NCI-H2107 treated with DMSO at 0.1 percent for 48 hours (cell line): ENCODE data around the gene GPR25.

Experiments used
- DNase-seq: peaks from one replicate; lab custom pipeline; 2025; ENCODE audit not compliant: unreplicated experiment; lab: John Stamatoyannopoulos, UW

The GPR25 gene

DNA sequence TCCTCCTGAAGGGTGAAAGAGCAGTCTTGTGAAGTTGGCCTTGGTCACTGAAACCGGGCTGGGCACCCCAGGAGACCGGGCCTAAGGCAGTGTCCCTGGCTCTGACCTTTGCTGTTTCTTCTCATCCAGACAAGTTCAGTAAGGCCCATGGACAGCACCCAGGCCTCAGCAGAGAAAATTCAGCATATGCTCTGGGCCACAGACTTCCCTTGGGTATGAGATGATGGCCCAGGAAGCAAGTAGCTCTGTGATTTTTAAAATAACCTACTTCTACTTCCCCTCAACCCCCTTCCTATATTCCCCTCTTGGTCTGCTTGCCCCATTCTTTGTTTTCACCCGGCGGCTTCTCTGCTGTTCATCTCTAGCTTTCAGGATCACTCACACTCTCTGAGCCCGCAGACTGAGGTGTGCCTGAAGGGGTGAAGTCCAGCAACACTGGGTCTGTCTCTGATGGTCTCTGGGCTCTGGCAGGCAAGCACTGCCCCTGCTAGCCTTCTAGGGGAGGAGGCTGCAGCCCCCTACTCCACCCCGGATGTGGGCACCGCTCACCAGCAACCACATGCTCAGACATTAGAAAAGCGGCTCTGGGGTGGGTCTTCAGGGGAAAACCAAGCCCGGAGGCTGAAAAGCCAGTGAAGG, 2.9 kb upstream of the GPR25 start:
- no peak for DNase-seq

DNA sequence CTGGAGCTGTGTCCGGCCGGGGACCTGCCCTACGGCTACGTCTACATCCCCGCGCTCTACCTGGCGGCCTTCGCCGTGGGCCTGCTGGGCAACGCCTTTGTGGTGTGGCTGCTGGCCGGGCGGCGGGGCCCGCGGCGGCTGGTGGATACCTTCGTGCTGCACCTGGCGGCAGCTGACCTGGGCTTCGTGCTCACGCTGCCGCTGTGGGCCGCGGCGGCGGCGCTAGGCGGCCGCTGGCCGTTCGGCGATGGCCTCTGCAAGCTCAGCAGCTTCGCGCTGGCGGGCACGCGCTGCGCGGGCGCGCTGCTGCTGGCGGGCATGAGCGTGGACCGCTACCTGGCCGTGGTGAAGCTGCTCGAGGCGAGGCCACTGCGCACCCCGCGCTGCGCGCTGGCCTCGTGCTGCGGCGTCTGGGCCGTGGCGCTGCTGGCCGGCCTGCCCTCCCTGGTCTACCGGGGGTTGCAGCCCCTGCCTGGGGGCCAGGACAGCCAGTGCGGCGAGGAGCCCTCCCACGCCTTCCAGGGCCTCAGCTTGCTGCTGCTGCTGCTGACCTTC, 412 bp downstream of the GPR25 start:
- no peak for DNase-seq

DNA sequence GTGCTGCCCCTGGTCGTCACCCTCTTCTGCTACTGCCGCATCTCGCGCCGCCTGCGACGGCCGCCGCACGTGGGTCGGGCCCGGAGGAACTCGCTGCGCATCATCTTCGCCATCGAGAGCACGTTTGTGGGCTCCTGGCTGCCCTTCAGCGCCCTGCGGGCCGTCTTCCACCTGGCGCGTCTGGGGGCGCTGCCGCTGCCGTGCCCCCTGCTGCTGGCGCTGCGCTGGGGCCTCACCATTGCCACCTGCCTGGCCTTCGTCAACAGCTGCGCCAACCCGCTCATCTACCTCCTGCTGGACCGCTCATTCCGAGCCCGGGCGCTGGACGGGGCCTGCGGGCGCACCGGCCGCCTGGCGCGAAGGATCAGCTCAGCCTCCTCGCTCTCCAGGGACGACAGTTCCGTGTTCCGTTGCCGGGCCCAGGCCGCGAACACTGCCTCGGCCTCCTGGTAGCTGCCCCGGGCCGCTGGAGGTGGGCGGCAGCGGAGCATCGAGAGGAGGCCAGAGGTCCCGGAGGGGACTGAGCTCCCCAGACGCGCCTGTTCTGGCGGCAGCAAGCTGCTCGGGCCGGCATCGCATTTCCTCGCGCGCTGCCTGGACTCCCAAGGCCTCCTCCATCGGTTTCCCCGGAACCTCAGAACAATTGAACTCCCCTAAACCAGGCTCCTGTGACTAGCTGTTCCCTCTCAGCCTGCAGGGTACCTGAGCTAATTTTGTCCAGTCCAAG, 1.1 kb downstream of the GPR25 start:
- DNase-seq: no peak

DNA sequence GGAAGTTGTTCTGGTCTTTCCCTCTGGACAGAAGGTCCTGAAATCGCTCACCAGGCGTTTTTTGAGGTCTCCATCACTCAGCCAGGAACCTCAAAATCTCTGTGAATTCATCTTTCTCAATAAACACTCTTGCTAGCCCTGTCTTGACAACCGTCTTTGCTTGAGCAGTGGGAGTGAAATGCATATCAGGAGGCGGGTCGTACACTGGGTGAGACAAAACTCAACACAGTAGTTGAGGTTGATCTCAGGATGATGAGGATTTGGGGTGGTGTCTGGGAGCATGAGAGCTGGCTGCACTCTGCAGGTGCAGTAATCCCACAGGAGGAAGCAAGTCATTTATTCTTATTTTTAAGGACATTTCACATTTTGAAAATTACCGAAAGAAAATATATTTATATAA, 1.9 kb downstream of the GPR25 start:
- DNase-seq: no peak

DNA sequence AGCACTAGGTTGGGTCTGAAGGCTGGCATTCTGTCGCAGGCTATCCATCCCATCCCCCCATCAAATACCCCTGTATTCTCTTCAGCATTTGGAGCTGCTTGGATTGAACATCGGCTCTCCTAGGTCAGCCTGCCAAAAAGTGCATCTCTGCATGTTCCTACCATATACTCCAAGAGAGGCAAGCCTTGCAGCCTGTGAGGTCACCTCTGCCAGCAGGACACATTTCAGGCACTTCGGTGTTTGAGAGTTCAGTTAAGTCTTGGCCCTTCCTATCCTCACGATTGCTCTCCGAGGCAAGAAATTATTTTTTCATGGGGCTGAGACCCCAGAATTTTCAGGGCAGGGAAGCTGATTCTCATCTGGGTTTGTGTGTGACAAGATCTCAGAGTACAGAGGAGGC, 2.6 kb downstream of the GPR25 start:
- no peak for DNase-seq

DNA sequence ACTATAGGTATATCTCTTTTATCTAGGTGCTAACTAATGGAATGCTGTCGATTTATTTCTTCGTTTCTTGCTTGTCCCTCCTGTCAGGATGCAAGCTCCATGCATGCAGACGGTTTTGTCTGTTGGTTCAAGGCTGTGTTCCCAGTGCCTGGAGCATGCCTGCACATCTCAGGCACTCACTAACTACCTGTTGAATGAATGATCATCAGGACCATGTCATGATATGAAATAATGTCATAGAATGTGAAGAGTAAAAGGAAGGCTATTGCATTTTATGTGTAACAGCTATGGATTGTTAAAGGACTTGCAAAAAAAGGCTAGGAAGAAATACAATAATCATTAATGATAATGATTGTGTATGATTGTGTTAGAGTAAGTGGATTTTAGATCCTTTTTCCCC, 4.2 kb downstream of the GPR25 start:
- DNase-seq: no peak

DNA sequence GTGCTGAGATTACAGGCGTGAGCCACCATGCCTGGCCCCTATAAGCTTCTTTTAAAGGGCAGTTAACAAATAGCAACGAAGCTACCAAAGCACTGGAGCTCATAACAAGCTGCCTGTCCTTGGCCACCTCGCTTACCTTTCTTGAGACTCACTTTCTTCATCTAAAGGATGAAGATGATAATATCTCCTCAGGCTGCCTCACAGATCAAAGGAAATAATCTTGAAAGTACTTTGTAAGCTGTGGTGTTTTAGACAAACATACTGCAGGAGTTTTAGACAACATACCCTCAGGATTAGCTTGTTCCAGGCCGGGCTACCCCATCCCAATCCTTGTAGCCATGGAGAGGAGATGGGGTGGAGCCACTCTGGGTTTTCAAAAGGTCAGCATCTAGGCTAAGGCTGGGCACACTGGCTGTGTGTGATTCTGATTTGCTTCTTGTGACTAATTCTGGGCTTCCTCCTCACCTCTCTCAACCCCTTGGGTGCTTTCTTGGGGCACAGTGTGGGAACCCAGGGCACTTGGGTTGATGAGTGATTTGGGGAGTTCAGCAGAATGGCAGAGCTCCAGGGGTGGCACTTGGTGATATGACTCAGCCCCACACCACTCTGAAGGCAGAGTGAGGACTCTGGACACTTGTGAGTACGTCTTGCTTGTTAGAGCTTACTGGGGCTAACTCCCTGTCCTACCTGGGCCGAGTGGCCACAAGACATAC, 5.2 kb downstream of the GPR25 start:
- DNase-seq: no peak

DNA sequence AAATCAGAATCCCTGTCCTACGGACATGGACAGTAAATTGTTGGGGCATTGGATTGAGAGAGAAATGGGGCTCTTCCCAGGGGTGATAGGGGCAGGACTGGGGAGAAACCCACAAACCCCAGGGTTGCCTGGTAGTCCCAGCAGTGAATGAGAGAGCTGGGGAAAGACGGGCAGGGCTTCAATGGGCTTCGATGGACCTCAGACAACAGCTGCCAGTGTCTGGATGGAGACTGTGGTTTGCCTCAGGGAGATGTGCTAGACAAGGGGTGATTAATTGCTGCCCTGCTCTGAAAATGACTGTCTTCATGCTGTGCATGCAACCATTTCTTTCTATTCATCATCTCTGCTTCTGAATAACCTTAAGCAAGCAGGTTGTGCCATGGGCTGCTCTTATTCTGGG, 7.4 kb downstream of the GPR25 start:
- no peak for DNase-seq

DNA sequence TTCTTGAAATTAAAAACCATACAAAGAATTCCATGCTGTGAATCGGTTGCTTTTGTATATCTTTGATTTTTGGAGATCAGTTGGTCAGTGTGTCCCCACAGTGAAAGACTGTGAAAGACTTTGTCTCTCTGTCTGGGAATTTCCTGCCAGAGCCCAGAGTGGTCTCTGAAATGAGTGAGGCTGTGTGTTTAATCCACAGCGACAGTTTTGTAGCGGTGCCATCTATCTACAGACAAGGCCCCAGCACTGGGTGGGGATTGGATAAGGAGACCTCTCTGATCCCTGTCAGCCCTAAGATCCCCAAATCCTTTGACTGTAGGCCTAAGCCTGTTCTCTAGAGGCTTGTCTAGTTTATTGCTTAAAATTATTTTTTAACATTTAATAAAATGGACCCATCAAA, 10.3 kb downstream of the GPR25 start:
- DNase-seq: no peak

DNA sequence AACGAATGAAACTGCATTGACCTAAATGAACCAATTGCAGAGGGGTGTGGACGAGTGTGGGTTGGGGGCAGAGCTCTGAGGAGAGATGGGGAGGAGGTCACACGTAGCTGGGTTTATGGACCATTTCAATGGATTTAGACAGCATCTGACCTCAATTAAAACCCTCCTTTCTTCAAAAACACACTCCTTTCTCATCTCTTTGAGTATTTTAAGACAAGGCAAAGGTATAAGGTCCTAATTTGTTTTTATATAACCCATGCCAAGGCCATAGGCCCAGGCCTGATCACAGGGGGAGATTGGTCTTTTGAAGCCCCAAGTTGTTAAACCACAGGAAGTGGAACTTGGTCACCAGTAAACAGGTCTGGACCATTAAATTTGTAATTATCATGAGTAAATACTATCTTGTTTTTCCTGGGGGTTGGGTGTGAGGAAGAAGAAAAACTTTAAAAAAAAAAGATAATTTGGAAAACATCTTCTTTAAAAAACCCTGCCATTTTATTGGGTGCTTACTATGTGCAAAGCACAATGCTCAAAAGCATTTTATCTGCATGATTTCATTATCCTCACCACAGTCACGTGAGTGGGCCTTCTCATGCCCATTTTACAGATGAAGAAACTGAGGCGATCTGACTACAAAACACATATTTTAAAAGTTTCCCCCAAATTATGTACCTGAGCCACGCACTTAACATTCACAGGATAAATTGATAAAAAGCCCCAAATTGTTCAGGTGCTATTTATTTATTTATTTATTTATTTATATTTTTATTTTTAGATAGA, 13.0 kb downstream of the GPR25 start:
- no peak for DNase-seq

DNA sequence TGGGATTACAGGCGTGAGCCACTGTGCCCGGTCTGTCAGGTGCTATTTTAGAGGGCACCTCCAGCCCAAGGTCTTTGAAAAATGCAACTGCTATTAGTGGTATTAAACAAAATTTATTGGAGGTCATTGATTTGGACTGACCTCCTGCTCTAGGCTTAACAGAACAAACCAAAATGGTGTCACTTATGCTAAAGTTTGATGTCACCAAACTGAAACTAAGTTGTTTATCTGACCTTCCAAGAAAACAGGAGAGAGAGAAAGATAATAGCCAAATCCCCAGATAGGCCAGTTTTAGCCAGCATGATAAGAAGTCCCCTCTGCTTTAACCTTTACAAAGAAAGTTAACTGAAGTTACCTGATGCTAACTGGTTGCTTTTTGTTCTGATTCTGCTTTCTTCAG, 13.8 kb downstream of the GPR25 start:
- no peak for DNase-seq

DNA sequence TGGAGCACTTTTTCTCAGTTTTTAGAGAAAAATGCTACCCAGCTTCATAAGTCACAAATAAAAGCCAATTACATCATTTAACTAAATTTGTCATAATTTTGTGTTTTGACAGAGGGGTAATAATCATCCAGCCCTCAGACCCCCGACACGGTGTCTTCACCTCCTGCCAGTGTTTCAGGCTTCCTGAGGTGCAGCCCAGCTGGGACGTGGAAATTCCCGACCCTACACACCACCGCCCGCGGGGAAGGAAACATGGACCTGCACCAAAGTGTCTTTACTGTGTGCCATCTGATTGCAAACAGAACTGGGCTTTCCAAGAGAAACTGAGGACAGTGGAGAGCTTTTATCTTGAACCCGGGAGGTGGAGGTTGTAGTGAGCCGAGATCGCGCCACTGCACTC, 14.3 kb downstream of the GPR25 start:
- DNase-seq: no peak

DNA sequence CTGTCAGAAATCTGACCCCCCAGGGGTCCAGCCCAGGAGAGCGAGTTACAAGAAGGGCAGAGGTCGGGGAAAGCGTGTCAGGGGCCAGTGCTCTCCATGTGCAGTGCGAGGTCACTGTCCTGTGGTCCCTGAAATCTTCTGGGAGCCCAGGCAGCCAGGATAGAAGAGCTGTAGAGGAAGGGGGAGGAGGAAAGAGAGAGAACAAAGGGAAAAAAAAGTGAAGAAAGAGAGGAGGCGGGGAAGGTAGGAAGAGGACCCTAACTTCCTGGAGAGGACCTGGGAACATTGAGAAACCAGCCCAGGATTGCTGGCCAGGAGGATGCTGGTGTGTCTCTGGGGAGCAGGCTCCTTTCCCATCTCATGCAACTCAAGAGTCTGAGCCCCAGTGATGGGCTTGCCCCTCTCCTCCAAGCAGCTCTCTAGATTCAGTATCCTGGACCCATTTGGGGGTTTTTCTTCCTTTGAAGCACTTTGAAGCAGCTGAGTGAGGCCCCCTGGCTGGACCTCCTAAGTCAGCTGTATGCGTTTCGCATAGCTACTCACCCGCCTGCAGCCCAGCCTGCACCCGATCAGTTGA, 15.1 kb downstream of the GPR25 start:
- DNase-seq: no peak

DNA sequence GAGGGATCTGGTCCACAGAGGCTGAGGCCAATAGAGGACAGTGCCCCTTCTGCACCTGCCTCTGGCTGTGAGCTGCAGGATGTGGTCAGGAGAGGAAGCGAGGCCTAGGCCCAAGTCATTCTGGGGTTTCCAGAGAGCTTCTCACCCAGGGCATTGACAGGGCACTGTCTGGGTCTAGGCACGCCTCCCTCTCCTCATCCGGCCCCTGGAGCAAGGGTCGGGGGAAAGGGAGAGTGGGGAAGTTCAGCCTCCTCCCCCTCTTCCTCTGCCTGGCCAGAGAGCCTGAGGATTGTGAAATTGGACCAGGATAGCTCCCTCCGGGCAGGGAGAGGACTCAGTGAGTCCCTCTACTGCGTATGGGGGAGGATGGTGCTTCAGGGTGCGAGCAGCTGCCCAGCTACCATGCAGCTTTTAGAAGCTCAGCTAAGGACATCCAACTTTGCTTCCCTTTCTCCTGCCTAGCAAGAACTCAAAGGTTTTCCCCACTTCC, 15.6 kb downstream of the GPR25 start:
- DNase-seq: no peak

DNA sequence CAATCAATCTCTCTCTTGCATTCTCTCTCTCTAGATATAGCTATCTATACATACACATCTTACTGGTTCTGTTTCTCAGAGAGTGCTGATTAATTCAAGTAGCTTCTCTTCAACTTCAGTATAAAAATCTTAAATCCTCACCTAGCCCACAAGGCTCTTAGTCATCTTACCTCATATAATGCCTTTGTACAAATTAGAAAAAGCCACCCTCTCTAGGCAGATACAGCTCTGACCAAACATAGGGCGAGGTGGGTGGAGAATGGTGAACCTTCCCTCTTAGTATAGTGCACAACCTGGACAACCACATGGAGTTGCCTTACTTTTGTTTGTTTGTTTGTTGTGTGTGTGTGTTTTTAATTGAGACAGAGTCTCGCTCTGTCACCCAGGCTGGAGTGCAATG, 16.8 kb downstream of the GPR25 start:
- no peak for DNase-seq

DNA sequence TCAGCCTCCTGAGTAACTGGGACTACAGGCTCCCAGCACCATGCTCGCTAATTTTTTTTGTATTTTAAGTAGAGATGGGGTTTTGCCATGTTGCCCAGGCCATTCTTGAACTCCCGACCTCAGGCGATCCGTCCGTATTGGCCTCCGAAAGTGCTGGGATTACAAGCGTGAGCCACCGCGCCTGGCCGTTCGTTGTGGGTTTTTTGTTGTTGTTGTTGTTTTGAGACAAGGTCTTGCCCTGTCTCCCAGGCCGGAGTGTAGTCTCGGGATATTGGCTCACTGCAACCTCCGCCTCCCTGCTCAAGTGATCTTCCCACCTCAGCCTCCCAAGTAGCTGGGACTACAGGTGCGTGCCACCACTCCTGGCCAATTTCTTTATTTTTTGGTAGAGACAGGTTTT, 17.2 kb downstream of the GPR25 start:
- no peak for DNase-seq

DNA sequence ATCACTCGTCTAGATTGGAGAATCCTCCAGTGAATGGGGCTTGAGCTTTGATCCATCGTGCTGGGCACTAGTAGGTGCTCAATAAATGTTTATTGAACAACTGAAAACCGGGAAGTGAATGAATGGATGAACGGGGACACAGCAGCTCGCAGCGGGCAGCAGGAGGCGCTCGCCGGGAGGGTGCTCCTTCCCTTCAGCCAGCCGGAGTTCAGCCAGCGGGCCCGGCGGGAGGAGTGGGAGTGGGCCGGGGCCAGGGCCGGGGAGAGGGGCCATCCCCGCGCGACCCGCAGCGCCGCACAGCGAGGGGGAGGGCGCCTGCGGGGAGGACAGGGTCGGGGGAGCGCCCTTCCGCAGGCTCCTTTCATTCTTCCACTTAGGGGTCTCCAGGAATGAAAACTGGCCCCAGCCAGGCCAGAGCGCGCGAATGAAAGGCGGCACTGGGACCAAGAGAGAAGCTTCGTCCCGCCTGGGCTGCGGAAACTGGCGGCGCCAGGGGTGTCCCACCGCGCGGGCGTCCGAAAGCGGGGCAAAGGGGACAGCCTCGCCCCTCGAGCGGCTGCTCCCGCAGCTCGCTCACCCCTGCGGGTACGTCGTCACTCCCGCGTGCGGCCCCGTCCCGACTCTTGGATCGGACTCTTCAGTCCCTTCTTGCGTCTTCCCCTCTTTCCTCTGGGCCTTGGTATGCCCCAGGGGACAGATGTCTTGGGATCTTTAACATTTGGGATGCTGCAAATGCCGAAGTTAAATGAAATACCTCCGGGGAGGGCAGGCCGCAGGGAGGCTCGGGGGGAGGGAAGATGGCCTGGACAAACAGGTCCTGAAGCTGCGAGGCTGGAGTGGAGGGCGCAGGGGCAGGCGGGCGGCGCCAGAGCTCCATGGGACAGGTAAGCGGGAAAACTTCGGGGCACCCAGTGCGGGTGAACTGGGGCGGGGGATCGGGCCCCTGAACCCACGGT, 18.3 kb downstream of the GPR25 start:
- no peak for DNase-seq

DNA sequence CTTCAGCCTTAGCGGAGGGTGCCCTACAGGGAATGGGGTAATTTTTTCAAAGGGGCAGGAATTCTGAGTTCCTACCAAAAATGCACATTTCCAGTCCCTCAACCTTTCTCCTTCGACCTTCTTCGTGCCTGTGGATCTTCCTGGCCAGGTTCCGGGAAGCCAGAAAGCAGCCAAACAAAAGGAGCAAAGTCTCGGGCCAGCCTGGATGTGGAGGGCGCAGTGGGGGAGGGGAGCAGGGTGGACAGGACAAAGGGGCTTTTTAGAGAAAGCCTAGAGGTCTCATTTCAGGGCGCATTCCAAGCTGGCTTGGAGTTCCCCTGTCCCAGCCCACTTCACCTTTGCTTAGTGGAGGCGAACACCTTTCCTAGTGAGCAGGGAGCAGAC, 19.0 kb downstream of the GPR25 start:
- DNase-seq: no peak

DNA sequence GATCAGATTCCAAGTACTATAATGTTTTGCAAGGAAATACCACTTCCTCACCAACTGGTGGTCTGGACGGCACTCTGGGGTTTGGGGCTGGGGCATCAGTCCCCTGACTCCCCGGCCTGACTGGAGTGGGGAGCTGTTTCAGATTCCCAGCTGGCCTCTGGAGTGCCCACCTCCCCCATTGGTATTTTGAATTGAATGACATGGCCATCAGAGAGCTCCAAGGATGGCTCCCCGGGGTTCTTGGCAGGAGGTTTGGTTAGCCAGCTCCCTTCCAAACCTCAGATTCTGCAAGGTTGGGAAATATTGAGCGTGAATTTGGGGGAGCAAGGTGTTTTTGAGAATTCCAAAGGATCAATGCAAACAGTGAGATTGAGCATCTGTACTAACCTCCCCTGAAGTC, 19.8 kb downstream of the GPR25 start:
- DNase-seq: no peak

DNA sequence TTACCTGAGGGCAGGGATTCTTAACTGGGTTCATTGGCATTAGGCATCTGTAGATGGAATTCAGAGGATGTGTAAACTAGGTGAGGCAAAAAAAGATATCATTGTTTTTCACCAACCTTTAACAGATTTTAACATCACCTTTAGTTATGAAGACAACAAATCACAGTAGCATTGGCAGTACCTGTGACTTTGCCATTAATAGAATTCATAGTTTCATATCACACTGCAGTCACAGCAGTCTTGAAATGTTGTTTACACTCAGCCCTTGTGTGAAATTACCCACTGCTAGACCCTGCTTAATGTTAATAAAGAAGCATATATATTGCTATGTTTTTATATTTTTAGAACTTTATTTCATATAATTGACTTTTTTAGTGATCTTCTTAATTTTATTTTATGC, 20.2 kb downstream of the GPR25 start:
- no peak for DNase-seq
